ENCODE data around the gene THADA.

THADA gene

GRCh38 chr2:43269074-43269572, 326.7 kb downstream of the THADA start:
- DNase-seq: no peak

DNA sequence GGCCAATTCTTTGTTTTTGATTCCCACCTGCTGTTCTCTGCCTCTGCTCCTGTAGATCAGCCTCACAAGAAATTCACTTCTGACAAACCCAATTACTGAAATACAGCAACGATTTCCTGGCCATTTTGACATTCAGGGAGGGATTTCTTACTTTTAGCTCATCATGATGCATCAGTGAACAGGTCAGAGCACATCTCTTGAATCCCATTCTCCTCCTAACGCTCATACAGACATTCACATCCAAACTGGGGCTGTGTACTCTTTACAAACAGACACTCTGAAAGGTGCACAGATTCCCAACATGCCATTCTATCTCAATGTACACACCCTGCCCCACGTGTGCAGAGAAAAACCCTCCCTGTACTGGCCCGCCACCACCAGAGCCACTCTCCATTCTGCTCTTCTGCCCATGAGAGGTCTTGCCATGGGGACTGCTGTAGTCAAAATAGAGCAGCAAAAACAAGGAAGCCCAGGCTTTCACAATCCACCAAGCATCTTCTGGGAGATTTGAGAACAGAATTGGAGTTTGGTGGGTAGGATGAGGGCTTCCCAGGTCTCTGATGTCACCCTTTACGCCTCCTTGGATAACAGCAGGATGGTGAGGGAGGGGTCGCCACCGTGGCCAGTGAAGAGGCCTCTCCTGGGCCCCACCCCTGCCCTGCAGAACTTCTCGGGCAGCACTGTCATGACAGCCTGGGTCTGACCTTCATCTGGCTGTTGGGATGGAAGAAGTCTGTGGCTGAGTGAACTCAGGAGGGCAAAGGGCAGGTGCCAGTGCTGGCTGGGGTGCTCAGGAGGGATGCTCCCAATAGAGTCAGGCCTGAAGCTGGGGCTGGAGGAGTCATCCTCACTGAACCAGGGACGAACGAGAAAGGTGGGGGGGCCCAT, 327.5 kb downstream of the THADA start:
- DNase-seq: no peak

- DNase-seq: no peak
Measured at GRCh38 chr2:43267381-43267780, 328.5 kb downstream of the THADA start.

- DNase-seq: no peak
Measured at GRCh38 chr2:43266711-43267111, 329.1 kb downstream of the THADA start.

DNA sequence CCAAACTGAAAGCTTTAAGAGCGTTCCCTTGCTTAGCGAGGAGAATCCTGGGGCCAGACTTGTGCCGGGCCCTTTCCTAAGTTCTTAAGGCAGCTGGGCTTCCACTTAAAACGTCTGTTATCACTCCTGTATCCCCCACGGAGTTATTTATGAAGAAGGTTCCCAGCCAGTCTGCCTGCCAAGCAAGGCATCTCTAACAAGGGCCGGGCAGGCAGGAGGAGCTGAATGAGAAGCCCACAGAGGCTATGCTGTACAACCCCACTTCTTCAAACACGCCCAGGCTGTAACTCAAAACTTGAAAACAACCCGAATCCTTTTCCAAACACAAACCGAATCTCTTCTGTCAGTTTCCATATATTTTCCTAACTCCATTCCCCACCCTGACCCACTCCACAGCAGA, 330.4 kb downstream of the THADA start:
- DNase-seq: no peak

- DNase-seq: no peak
Measured at GRCh38 chr2:43265001-43265400, 330.8 kb downstream of the THADA start.

DNA sequence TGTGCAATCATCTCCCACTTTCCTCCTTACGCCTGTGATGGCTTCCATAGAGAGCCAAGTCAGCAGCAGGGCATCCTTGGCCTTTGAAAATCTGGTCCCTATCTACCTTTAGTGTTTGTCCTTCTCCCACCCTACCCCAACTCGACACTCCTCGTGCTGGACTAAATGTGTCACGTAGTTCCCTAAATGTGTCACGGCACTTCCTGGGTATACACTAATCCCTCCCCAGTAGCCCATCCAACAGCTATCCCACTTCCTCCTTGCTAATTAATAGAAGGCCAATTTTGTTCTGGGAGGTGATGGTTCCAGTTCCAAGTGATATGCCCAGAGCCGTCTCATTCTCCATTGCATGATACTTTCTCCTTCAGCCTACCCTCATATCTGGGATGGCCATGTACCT, 332.9 kb downstream of the THADA start:
- no peak for DNase-seq

GRCh38 chr2:43262239-43262638, 333.6 kb downstream of the THADA start:
- no peak for DNase-seq

- no peak for DNase-seq
Measured at GRCh38 chr2:43259512-43259911, 336.3 kb downstream of the THADA start.

GRCh38 chr2:43258547-43259156, 337.2 kb downstream of the THADA start:
- no peak for DNase-seq

- DNase-seq: no peak
Measured at GRCh38 chr2:43255296-43255910, 340.4 kb downstream of the THADA start.

DNA sequence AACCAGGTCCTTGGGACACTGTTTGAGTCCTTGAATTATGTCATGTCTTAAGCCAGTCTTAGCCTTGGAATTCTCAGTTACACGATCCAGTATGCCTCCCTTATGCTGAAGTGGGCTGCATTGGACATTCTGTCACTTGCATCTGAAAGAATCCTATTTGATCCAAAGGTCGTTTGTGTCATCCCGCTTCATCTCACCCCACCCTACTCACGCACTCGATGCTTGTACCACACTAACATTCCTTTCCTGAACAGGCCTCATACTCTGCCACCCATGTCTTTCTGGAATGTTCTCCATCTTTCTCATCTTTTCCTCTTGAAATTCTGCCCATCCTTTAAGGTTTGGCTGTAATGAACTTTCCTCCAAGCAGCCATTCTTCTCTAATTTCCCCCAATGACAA, 341.5 kb downstream of the THADA start:
- DNase-seq: no peak

GRCh38 chr2:43251171-43251731, 344.6 kb downstream of the THADA start:
- no peak for DNase-seq

- DNase-seq: no peak
Measured at GRCh38 chr2:43250015-43250414, 345.8 kb downstream of the THADA start.

- DNase-seq: no peak
Measured at GRCh38 chr2:43248621-43249020, 347.2 kb downstream of the THADA start.

GRCh38 chr2:43246641-43247040, 349.2 kb downstream of the THADA start:
- no peak for DNase-seq

DNA sequence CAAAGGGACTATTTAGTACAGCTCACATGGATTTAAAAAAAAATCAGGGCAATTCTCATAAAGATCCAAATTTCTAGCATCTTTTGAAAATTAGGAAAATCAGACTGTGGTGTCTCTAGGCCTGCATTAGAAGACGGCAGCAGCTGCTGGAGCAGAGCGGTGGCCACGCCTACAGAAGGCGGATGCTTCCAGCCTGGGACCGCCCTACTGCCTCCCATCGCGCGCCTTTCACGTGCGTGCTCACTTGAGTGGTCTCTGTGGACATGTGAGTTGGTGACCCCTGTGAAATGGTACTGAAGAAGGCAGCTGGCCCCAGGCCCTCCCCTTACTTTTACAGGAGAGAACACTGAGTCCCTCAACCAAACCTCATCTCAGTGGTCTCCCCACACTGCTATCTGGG, 354.3 kb downstream of the THADA start:
- no peak for DNase-seq

DNA sequence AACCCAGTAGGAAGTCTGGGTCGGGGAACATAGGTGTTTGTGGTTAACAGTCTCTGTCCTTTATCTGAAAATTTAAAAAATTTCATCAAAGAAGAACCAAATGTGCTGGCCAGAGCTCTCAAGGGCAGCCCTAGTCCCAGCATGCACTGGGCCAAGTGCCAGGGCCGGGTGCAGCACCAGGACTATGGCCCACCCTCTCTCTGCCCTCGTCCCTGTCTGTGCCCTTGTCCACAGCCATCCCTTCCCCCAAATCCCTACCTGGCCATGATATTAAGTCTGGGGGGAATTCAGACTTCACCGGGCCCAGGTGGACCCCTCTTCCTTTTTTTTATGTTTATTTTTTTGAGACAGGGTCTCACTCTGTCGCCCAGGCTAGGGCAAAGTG, 355.1 kb downstream of the THADA start:
- DNase-seq: no peak

GRCh38 chr2:43239981-43240765, 355.7 kb downstream of the THADA start:
- no peak for DNase-seq

DNA sequence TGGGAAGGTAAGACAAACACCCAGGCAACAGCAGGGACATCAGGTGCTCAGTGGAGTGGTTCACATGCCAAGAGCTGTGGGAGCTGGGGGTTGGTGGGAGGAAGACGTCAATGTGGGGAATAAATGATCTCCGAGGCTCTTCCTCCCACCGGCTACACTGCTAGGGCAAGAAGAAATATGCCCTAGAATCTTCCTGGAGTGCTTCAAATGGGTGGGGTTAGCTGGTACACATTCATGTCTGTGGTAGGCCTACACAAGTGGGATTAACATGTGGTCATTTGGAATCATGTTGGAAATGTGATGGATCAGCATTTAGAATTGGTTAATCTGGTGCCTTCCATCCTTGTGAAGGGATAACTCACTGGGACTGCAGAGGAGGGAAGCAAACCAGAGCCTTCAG, 357.0 kb downstream of the THADA start:
- no peak for DNase-seq

DNA sequence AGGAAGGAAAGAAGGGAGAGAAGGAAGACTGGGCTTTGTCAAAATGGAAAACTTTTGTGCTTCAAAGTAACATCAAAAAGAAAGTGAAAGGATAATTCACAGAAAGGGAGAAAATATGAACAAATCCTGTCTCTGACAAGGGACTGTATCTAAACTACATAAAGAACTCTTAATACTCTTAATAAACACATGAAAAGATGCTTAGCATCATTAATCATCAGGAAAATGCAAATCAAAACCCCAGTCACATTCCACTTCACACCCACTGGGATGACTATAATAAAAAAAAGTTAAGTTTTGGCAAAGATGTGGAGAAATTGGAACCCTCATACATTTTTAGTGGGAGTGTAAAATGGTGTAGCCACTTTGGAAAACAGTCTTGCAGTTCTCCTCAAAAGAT, 357.7 kb downstream of the THADA start:
- no peak for DNase-seq
